Right lobe of liver (tissue), 6 donors: ENCODE measurements around the gene B3GNT5. TPM values are rescaled to one million over a fixed set of nuclear protein-coding genes. Genes with fewer than 3 reads are reported as not detected.

Source experiments
- ATAC-seq, 4 donors: fragments of 200-7000 bp; cut with Tn5 transposase; one replicate each; pipeline ENCODE4 v1.9.1; 2020; ENCODE audit warnings: mild to moderate bottlenecking in 4 of 4, moderate library complexity in 4 of 4
- DNase-seq, 3 donors: peaks; one replicate each; pipeline ENCODE4 v3.0.0-alpha.2; 2020
- H3K27ac ChIP-seq, 3 donors: fragments of 200-600 bp; one replicate each; pipeline ENCODE4 v1.8.0; 2022
- H3K27me3 ChIP-seq, 2 donors: fragments of 200-600 bp; one replicate each; pipeline ENCODE4 v1.8.0; 2022
- H3K36me3 ChIP-seq, 4 donors: fragments of 200-600 bp; sonication (generic) in 1 of 4; one replicate each; pipeline versions ENCODE4 v1.5.1 to v1.8.0; 2017 to 2022; ENCODE audit warnings: control low read depth in 1 of 4
- H3K4me1 ChIP-seq, 4 donors: fragments of 200-600 bp; sonication (generic) in 1 of 4; one replicate each; pipeline versions ENCODE4 v1.5.1 to v1.8.0; 2017 to 2022; ENCODE audit warnings: control low read depth in 1 of 4
- H3K4me3 ChIP-seq, 3 donors: fragments of 200-600 bp; one replicate each; pipeline ENCODE4 v1.8.0; 2022
- H3K9me3 ChIP-seq, 4 donors: fragments of 200-600 bp; sonication (generic) in 1 of 4; one replicate each; pipeline versions ENCODE4 v1.5.1 to v1.8.0; 2017 to 2022; ENCODE audit warnings: control low read depth in 1 of 4
- CTCF ChIP-seq, 4 donors: fragments of 200-600 bp in 3 of 4; fragments of 450-650 bp in 1 of 4; IDR thresholded peaks; one replicate each; pipeline versions ENCODE4 v1.5.1 to v1.8.0; 2016 to 2022; ENCODE audit warnings: antibody characterized with exemption in 4 of 4, mild to moderate bottlenecking in 2 of 4
- POLR2A ChIP-seq: fragments of 450-650 bp; IDR thresholded peaks from one replicate; pipeline ENCODE4 v1.6.1; 2017; ENCODE audit warnings: antibody characterized with exemption, mild to moderate bottlenecking
- WGBS: methylation state at CpG from one replicate; pipeline ENCODE4 v1.1.6; 2018; ENCODE audit warnings: low coverage, low lambda C conversion rate; ENCODE audit not compliant: insufficient coverage; ENCODE audit errors: missing lambda C conversion rate; 5-methylcytosine and 5-hydroxymethylcytosine counted together
- intact Hi-C, 2 donors: fragments of 100-400 bp; cut with DNase I; formaldehyde crosslinking; loops; one replicate each; pipeline versions ENCODE4 v1.11.2 to v1.14.1; 2022
- total RNA-seq, 6 experiments: library from RNA; depleted of rRNA in 2 of 6; stranded (reverse); fragments of >200 nt in 2 of 6; fragmentation: NEBNext Ultra II Directional in 3 of 6; extraction: Animal tissue kit (Norgen Biotek cat#: 25700) in 3 of 6; gene quantifications; one replicate each; pipeline versions ENCODE4 v1.1.0 to v1.2.4, GENCODE V29; 2016 to 2023
- donor health status: DM: no; HTN: yes; CAD: no.
- donor health status: DM: no; HTN: no; CAD: no.
- donor health status: DM: no; HTN: no; CAD: no.
- donor health status: DM: no; HTN: yes; CAD: no.
- donor health status: DM: no; HTN: yes; CAD: no.

The B3GNT5 gene
- total RNA-seq, 6 experiments from 2014 or later, result 0.27 to 12.5 (median 5.5) TPM

- intact Hi-C loops, result no loop called here
- ATAC-seq, result no peak
- H3K36me3 ChIP-seq, result no peaks in the 10 kb centered on the region
- H3K4me1 ChIP-seq, result peaks cover 0 to 5% (median 0%) of the 10 kb centered on the region in 4 donors
- no peak overlapping the region for H3K4me3 ChIP-seq
- H3K27ac ChIP-seq, result no peak overlapping the region
- no peak for DNase-seq
- TF ChIP-seq POLR2A (no peak), CTCF (IDR thresholded peaks at IDR 0.05) (no peak)
- 100% methylated on average over 1 of the region's 7 CpGs for WGBS
- no peaks in the 10 kb centered on the region for H3K9me3 ChIP-seq
- no peaks in the 10 kb centered on the region for H3K27me3 ChIP-seq
Measured at GRCh38 chr3:183313764-183314163, 60.7 kb downstream of the B3GNT5 start.

- ATAC-seq (no peak), DNase-seq (no peak)
- Histone ChIP-seq H3K36me3 (no peaks in the 10 kb centered on the region), H3K27me3 (no peaks in the 10 kb centered on the region), H3K27ac (no peak overlapping the region), H3K4me1 (no peaks in the 10 kb centered on the region), H3K9me3 (no peaks in the 10 kb centered on the region), H3K4me3 (no peak overlapping the region)
- TF ChIP-seq POLR2A (no peak), CTCF (IDR thresholded peaks at IDR 0.05) (no peak)
- intact Hi-C loops, result no loop called here
- WGBS, result 95% methylated on average over 8 of the region's 8 CpGs
Measured at GRCh38 chr3:183315739-183316138, 62.7 kb downstream of the B3GNT5 start.

GRCh38 chr3:183317271-183317670 lies 64.2 kb downstream of the B3GNT5 start:
- Histone ChIP-seq H3K4me1 (no peaks in the 10 kb centered on the region), H3K9me3 (no peaks in the 10 kb centered on the region), H3K27ac (no peak overlapping the region), H3K27me3 (no peaks in the 10 kb centered on the region), H3K36me3 (no peaks in the 10 kb centered on the region), H3K4me3 (no peak overlapping the region)
- DNase-seq (no peak), ATAC-seq (no peak)
- intact Hi-C loops, result no loop called here
- WGBS, result 88% methylated on average over 6 of the region's 8 CpGs
- no peak for TF ChIP-seq POLR2A
- TF ChIP-seq CTCF (IDR thresholded peaks at IDR 0.05), result no peak

GRCh38 chr3:183317886-183318865 lies 65.1 kb downstream of the B3GNT5 start:
- Histone ChIP-seq H3K27ac (no peak overlapping the region), H3K4me3 (no peak overlapping the region), H3K27me3 (no peaks in the 10 kb centered on the region), H3K4me1 (no peaks in the 10 kb centered on the region), H3K36me3 (no peaks in the 10 kb centered on the region), H3K9me3 (no peaks in the 10 kb centered on the region)
- no peak for DNase-seq
- peak in 2 of 4 donors; percentile 39 to 45 for ATAC-seq
- no peak for TF ChIP-seq POLR2A
- TF ChIP-seq CTCF (IDR thresholded peaks at IDR 0.05), result no peak
- WGBS, result 53% methylated on average over 6 of the region's 10 CpGs
- intact Hi-C loops, result no loop called here
